ENCODE data around the gene ELMOD3.
A peak's percentile ranks its signal among the peaks of the same experiment; 100 is the strongest.
"Not testable (repeated sequence)": the region's sequence is repeated elsewhere in the genome, so short reads cannot be mapped to it uniquely, and the experiment has no call there.

Gene ELMOD3

DNA sequence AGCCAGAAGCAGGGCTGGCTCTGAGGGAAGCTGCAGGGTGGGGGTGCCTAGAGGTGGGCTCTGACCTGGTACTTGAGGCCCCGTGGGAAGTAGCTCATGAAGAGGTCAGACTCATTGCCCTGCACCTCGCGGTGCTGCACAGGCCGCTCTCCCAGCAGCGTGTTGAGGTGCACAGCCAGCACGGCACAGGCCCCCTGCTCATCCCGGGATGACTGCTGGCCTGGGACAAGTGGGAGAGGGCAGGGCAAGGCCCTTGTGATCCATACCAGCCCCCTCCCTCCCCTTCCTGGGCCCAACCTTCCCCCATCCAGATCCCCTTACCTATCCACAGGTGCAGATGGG, 46.9 kb downstream of the ELMOD3 start:
- DNase-seq (ENCODE audit: low spot score): no peak

DNA sequence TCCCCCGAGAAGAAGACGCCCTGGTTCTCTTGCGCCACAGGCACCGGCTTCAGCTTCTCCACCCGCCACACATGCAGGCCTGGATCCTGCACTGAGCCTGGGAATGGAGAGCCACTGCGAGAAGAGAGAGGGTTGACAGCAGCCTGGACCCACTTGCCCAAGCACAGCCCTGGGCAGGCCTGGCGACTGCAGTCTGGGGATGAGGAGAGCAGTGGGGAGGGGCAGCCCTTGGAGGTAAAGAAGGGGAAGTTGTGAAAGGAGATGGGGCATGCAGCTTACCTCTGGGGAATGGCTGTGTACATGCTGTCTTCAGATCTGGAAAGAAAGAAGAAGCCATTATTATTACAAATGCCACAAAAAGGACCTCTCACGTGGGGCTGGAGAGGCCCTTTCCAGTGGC, 47.3 kb downstream of the ELMOD3 start:
- DNase-seq (ENCODE audit: low spot score): no peak

DNA sequence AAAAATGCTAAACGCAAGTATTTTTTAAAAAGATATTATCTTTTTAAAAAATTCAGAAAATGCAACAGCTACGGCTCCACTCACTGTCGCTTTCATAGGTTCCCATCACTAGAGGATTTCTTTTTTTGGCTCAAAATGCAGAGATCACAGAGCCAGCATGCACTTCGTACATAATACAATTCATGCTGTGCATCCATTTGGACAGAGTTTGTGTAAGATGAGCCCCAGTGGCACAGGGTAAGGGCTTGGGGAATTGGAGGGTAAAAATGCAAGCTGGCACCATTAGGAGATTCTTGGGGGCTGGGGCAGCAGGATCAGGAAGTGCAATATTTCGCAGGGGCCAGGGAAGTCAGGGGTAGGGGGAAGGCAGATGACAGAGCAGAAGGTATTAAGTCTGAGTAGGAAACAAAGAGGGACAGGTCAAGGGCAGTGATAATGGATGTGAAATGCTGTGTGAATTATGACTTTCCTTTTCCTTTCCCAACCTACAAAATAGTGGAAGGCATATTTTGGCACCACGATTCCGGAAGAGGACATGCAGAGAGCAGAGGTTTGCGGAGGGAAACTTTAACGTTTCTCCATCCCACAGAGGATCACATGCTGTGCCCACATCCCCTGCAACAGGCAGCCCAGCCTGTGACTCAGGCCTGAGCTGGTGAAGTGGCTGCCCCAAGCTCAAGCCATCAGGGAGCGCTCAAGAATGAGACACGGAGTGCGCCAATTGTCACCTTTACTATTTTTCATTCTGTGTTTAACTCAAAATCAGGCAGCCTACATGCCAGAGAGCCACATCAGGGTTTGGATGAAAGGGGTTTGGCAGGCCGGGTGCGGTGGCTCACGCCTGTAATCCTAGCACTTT, 50.9 kb downstream of the ELMOD3 start:
- DNase-seq (ENCODE audit: low spot score): no peak

DNA sequence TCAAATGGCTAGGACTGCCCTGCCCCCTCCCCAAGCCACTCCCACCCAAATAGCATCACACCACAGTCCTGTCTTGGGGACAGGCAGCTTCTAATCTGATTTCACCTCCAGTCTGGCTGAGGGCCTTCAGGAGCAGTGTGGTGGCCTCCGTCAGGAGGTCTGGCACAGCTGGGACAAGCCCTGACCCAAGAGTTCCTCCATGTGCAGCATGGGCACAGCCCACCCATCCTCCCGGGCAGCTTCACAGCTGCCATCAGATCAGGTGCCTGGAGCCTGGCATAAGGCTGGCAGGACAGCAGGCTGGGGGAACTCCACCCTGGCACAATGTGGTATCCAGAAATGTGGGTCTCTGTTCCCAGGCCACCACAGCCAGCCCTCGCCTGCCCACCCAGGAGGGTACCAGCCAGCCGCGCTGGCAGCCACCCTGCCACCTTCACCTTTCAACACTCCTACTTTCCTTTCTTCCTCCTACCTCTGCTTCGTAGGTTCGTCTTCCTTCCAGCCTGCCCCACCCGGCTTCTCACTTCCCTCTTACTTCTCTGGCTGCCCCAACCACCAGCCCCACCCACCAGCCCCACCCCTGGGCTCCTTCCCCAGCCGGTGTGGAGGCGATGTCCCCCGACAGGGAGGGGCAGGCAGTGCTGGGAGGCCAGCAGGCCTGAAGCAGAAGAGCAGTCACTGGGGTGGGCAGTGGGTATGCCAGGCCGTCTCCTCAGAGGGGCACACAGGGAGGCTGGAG, 55.4 kb downstream of the ELMOD3 start, which contains the start of gene CAPG:
TSS of gene CAPG (minus strand) at position 522 of the 739 bp plus-strand sequence. CDS start 8,221 bp downstream, outside the sequence.
- no peak for DNase-seq (ENCODE audit: low spot score)

DNA sequence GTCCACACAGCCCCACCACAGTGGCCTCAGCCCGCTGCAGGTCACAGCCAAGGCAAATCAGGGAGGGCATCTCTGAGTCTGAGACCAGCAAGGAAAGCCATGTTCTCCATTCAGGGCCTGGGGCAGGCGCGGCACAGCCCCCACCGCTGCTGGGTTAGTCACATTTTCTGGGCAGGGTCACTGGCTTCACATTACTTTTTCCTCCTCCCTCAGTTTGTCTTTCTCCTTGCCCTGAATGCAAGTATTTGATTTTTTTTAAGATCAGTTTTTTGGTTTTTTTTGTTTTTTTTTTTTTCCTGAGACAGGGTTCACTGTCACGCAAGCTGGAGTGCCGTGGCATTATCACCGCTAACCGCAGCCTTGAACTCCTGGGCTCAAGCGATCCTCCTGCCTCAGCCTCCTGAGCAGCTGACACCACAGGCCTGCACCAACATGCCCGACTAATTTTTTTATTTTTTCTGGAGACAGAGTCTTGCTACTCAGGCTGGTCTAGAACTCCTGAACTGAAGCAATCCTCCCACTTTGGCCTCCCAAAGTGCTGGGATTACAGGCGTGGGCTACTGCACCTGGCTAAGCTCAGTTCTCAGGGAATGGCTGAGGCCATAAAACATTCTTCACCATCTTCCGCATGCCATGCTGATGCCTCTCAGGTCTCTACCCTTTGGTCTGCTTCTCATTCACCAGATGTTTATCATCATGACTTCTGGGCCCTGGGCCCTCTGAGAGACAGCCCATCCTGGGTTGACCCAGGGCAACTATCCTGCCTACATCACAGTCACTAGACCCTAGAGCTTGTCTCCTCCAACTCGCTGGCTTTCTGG, 56.2 kb downstream of the ELMOD3 start:
- no peak for DNase-seq (ENCODE audit: low spot score)

DNA sequence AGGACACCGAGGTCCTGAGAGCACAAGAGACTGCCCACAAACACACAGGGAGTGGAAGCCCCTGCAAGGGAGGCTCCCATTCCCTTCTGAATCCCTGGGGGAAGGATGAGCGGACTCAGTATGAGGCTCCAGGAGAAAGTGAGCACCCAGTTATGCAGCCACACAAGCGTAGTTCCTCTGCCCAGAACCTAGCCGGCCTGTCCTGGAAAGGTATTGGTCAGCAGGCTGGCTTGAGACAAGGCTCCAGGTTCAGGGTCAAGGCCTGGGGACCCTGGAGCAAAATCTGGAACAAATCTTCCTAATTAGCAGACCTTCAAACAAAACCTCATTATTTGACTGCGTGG, 56.8 kb downstream of the ELMOD3 start:
- DNase-seq (ENCODE audit: low spot score): no peak

DNA sequence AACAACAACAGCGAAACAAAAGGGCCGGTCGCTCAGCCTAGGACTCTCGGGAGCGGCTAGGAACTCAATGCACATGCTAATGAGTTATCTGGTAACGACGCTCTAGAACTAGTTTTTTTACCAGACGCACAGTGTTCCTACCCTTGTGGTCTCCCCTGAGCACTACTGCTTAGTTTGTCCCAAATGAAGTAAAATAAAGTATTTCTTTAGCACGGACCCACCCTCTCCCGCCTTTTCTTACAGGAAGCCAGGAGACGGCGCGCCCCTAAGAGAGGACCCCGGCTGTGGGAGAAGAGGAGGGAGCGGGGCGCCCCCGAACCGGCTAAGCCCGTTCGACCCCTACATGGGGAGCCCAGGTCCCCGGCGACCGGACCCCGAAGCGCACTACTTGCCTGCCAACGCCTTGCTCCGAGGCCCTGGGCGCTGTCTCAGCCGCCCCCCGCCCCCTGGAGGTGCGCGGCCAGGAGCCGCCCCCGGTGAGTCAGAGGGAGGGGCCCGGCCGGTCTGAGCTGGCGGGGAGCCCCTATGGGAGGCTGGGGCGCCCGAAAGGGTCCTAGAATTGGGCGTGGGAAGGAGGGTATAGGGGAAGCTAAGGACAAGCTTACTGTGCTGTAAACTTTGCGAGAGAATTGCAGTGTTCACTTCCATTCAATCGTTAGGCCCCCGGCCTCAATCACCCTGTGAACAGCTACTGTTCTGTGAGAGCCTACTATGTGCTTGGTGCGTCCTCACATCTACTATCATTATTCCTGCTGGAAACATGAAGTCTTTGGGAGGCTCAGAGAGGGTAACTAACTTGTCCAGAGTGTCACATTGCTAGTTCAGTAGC, 59.2 kb downstream of the ELMOD3 start:
- DNase-seq (ENCODE audit: low spot score): peak; percentile 82

DNA sequence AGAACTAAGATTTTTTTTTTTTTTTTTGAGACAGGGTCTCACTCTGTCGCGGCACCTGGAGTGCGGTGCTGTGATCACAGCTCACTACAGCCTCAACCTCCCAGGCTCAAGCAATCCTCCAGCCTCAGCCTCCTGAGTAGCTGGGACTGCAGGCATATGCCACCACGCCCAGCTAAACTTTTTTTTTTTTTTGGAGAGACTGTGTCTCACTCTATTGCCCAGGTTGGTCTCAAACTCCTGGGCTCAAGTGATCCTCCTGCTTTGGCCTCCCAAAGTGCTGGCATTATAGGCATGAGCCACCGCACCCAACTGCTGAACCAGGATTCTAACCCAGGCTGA, 59.8 kb downstream of the ELMOD3 start:
- DNase-seq (ENCODE audit: low spot score): not testable (repeated sequence)

DNA sequence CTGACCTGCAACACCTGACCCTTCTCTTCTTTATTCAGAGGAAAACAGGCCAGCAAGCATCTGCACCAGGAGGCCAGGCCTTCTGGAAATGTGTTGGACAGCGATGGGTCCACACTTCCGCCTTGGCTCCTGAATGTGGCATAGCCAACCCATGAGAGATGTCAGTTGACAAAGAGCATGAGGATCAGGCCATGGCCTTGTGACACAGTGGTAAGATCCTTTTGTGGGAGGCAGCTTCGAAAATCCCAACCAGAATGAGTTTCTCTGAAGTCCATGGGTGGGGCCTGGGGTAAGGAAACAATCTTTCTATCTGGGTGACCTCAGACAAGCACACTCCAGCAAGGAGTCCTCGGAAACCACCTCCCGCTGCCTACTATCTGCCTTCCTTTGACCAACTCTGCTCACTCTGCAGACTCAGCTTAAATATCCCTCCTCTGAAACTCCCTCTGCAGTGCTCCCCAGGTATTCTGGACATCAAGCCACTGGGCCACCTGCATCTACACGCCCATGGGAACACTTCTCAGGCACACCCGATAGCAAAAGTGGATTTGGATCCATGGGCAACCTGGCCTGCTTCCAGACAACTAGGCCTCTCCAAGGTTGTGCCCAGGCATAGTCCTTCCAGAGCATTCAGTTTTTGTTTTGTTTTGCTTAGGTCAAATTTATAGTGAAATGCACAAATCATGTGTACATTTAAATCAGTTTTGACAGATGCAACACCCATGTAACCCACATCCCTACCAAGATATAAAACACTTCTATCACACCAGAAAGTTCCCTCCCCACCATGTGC, 60.4 kb downstream of the ELMOD3 start:
- no peak for DNase-seq (ENCODE audit: low spot score)

DNA sequence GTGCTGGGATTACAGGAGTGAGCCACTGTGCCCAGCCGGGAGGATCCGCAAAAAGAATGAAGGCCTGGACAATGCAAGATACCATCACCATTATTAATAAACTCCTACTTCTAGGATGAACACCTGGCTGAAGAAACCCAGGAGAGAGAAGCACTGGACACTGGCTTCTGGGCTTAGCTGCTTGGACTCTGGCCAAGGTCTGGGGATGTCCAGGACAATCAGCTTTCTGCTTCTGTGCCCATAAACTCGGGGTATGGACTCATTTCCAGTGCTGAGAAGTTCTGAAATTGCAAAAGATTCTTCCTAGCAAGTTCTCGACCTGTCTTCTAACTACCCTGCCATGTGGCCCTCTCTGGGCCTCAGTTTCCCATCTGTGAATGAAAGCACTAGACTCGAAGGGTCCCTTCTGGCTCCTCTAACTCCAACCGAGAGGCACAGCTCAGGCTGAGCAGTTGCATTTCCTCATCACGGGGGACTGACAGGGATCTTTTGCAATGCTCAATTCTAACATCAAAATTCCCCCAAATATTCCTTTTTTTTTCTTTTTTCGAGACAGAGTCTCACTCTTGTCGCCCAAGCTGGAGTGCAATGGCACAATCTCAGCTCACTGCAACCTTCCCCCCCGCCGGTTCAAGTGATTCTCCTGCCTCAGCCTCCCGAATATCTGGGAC, 61.5 kb downstream of the ELMOD3 start:
- DNase-seq (ENCODE audit: low spot score): no peak

DNA sequence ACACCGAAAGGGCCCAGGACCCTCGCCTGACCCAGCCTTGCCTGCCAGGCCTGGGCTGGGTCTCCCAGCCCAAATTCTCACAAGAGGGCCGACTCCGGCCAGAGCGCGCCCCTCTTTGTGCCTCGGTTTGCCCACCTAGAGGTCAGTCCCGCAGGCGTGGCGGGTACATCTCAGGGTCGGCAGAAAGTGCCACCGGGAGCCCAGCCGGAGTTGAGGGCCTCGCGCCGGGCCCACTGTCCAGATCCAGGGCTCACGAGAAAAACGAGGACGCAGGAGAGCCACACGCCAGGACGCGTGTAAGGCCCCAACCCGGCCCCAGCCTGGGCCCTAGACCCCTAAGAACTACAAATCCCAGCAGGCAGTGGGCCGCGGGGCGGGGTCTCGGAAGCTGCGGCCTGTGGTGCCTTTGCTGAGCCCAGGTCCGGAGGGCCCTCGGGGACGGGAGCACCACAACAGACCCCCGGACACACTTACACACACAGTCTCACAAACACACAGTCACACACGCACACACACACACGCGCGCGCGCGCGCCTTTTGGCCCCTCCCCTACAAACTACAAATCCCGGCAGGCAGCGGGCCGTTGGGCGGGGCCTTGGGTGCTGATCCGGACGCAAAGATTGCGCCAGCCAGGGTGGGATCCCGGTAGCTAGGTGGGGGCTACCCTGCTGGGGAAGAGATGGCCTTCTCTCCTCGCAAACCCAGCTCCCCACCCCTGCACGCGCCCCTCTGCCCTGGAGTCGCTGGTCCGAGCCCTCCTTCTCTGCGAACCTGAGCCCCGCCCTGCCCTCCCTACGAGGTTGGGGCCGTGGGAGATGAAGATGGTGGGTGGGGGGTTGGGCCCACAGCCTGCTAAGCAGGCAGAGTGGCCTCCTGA, 63.8 kb downstream of the ELMOD3 start, which contains the start of gene SH2D6:
TSS of gene SH2D6 (plus strand) at position 583 of the 877 bp plus-strand sequence. CDS start 10,752 bp downstream, outside the sequence.
- peak; percentile 91 for DNase-seq (ENCODE audit: low spot score)

DNA sequence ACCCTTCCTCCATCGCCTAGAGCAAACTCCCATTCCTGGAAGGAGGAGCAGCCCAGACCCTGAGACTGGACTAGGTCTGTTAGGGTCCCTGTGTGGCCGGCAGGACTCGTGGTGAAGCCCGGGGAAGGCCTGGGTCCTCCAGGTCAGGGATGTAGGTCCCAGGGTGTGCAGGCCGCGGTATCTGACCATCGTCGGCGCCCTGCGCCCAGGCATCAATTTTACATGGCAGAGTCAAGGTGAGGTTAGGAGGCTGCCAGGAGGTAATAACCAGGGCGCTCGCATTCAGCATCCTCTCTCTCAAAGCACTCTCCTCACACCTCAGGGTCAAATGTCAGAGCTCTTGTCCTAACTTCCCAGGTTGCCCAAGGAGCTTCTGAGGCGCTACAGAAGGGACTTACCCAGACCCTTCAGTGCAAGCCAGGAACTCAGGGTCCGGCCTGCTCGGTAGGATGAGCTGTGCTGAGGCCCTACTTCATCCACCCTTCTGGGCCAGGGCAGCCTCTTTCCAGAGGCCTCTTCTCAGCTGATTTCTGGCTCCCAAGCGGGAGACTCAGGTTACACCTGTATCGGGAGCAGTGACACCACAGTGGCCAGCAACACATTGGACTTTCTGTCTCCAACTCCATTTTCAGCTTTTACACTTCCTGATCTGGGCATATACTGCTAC, 64.6 kb downstream of the ELMOD3 start:
- DNase-seq (ENCODE audit: low spot score): no peak

DNA sequence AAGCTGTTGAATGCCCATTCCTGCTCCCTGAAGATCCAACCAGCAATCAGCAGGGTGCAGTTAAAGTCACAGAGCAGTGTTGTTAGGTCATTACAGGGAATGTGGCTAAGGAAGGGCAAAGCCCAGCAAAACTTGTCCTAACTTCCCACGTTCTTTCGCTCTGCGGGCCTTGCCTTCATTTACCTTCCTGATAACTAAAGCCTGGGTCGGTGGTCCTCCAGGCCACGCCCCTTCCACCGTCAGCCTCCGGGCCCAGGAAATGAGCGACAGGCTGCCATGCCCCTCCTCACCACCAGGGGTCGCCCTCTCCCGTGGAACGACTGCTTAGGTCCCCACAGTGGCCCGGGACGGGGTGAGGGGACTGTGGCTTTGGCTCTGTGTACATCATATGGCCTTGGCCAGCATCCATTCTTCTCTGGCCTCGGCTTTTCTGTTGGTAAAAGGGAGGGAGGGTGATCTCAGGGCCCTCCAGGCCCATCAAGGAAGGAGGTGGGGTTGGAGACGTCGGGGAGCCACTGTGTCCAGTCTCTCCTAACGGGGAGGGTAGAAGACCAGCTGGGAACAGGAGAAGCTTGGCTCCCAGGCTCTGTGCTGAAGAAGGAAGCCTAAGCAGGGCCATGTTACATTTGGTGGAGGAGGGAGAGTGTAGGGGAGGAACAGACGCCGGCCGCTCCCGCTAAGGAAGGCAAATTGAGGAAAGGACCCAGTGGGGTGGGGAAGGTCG, 66.1 kb downstream of the ELMOD3 start:
- peak; percentile 89 for DNase-seq (ENCODE audit: low spot score)

DNA sequence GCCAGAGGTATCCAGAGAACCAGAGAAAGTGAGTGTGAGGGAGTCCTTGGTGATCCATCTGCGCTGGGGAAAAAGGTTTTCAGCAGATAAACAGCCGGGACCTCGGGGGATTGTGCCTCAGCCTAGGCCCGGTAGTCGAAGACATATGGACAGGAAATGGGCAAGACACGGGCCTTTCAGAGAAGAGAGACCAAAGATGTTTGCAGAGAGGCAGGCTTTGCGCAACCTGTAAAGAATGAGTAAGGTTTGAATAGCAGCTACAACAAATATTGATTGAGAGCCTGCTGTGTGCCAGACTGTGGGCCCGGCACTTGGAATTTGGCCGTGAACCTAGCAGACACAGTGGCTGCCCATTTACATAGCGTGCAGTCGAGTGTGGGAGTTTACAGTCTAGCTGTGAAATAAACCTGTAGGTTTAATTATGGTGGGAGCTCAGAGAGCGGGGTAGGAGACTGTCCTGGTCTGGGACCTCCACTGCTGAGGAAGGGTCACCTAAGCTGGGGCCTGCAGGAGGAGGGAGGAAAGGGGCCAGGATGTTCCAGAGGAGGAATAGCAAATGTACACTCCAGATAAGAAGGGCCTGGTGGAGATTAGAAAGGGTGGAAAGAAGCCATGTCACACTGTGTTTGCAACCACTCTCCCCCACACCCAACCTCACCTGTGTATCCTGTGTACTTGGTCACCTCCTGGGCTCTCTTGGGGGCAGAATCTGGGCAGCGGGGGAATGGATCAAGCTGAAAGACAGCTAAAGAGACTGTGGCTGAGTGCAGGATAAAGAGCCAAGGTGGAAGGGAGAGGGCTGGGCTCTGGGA, 66.9 kb downstream of the ELMOD3 start:
- DNase-seq (ENCODE audit: low spot score): no peak

DNA sequence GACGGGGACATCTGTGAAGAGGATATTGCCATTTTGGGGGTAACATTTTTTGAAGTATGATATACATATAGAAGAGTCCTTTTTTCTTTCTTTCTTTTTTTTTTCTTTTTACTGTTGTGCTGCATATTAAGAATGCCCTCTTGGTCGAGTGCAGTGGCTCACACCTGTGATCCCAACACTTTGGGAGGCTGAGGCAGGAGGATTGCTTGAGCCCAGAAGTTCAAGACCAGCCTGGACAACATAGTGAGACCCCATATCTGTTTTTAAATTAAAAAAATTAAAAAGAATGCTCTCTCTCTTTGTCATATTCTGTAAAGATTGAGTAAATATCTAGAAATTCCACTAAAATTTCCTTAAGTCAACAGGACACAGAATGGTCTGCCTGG, 67.5 kb downstream of the ELMOD3 start:
- no peak for DNase-seq (ENCODE audit: low spot score)

DNA sequence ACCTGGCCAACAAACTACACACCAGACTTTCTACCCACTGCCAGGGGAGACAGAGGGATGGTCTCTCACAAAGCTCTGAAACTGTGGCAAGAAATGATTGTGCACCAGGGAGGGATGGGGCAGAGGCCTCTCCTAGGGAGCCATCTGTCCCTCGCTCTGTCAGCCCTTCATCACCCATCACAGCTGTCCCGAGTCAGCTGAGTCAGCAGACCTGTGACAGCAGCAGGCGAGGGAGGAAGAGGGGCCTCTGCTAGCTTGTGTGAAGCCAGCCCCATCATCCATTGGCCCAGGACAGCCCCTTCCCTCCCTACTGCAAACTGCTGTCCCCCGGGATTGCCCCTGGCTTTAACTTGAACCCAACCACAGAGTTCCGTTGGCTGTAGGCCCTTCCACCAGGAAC, 69.0 kb downstream of the ELMOD3 start:
- DNase-seq (ENCODE audit: low spot score): no peak

DNA sequence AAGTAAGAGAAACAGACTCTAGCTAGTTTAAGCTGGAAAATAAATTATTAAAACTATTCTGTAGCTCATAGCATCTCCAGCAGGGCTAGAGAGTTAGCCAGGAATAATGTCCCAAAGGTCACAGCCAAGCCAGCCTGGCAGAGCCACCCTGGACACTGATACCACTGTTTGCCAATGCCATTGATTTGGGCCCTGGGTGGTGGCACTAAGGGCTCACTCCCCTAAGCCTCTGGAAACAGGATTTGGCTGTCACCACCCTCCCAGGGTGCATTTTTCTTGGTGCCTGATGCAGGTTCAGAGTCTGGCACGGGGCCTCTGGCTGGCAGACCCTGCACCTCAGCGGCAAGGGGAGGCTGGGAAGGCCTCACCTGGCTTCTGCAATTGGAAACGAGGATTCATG, 71.0 kb downstream of the ELMOD3 start:
- DNase-seq (ENCODE audit: low spot score): no peak
